C4-2B (cell line): ENCODE data around the gene TLE5.

ENCODE experiments used
- ZFX ChIP-seq: fragments of 450-650 bp; IDR thresholded peaks from 2 replicates; pipeline ENCODE4 v1.6.1; 2017
- TF ChIP-seq, protein P1 (sequence below): fragments of 450-650 bp; conservative IDR thresholded peaks from 2 replicates; pipeline ENCODE4 v1.5.1; 2017; ENCODE audit warnings: mild to moderate bottlenecking

DNA sequence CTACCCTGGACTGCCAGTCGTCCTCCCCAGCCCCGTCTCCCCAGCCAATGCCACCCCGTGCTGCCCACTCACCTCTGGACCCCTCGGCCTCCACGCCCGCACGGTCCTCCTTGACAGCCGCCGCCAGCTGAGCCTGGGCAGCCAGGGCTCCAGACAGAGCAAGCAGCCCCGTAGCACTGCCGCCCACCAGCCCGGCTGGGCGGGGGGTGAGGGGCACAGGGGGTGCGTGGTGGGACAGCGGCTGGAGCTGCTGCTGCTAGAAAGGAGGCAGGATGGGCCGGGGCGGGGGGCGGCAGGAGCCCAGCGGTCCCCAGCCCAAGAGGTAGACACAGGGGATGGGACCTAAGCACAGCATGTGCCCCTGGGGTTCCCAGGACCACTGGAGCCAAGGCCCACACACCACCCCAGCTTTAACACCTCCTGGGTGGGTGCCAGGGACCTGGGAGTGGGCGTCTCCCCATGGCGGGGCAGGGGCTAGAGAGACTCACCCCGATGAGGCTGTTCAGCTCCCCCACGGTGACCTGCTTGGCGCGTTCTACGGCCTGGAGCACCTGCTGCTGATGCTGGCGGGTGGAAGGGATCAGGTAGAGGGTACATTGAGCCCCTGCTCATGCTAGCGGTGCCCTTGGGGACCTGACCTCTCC lies 43.0 kb downstream of the TLE5 start:
- TF ChIP-seq, protein P1, sequence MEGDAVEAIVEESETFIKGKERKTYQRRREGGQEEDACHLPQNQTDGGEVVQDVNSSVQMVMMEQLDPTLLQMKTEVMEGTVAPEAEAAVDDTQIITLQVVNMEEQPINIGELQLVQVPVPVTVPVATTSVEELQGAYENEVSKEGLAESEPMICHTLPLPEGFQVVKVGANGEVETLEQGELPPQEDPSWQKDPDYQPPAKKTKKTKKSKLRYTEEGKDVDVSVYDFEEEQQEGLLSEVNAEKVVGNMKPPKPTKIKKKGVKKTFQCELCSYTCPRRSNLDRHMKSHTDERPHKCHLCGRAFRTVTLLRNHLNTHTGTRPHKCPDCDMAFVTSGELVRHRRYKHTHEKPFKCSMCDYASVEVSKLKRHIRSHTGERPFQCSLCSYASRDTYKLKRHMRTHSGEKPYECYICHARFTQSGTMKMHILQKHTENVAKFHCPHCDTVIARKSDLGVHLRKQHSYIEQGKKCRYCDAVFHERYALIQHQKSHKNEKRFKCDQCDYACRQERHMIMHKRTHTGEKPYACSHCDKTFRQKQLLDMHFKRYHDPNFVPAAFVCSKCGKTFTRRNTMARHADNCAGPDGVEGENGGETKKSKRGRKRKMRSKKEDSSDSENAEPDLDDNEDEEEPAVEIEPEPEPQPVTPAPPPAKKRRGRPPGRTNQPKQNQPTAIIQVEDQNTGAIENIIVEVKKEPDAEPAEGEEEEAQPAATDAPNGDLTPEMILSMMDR = no peak
- TF ChIP-seq ZFX = no peak
